BJ (cell line): ENCODE data around the gene ZNF25. TPM values are rescaled to one million over a fixed set of nuclear protein-coding genes. Genes with fewer than 3 reads are reported as not detected.

Experiments
- CTCF ChIA-PET: fragments of 350-600 bp; formaldehyde crosslinking; extraction: SDS; loops from one replicate; lab custom pipeline; 2021; ENCODE audit warnings: antibody characterized with exemption, inconsistent platforms; lab: Yijun Ruan, JAX
- POLR2A ChIA-PET: fragments of 300-600 bp; sonication (Branson Sonifier 250); formaldehyde crosslinking; extraction: SDS; loops from one replicate; lab custom pipeline; 2021; ENCODE audit warnings: antibody characterized with exemption; lab: Charles Lee
- DNase-seq: peaks from one replicate; pipeline ENCODE4 v3.0.0-alpha.2; 2011; ENCODE audit warnings: low read depth
- H3K27me3 ChIP-seq: 2 replicates; pipeline ENCODE4 v1.6.0; 2011; ENCODE audit warnings: low read length; ENCODE audit not compliant: control insufficient read depth, insufficient read depth
- H3K36me3 ChIP-seq: 2 replicates; pipeline ENCODE4 v1.5.1; 2011; ENCODE audit warnings: low read length; ENCODE audit not compliant: control insufficient read depth, insufficient read depth
- H3K4me3 ChIP-seq: 2 replicates; pipeline ENCODE4 v1.5.1; 2011; ENCODE audit warnings: low read depth, mild to moderate bottlenecking, control low read depth, low read length
- polyA plus RNA-seq: library from polyadenylated mRNA; depleted of rRNA; stranded (reverse); fragments of >200 nt; gene quantifications from 2 replicates; pipeline ENCODE4 v1.2.3, GENCODE V29; 2011; rRNA removed
- small RNA-seq: library from RNA; depleted of rRNA; stranded (forward); fragments of <200 nt; gene quantifications from one replicate; pipeline ENCODE3, GENCODE V24; 2012; ENCODE audit warnings: low replicate concordance, low read depth; ENCODE audit not compliant: insufficient read length
- TF ChIP-seq, protein P1 (sequence below): IDR thresholded peaks from 2 replicates; pipeline ENCODE4 v1.5.1; 2011; ENCODE audit warnings: low read depth, mild to moderate bottlenecking, control low read depth, inconsistent platforms, low read length, moderate library complexity; ENCODE audit not compliant: insufficient read depth

Gene ZNF25
- polyA plus RNA-seq, 1 experiment: 5.0 TPM

DNA sequence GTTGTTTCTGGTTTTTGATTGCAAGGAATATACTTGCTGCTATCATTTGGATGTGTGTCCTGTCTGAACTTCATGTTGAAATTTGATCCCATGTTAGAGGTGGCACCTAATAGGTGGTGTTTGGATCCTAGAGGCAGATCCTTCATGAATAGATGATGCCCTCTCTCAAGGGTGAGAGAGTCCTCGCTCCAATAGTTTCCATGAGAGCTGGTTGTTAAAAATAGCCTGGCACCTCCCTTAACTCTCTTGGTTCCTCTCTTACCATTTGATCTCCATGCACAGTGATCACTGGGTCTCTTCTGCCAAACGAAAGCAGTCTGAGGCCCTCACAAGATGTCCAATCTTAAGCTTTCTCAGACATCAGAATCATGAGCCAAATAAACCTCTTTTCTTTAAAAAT lies 70.1 kb downstream of the ZNF25 start:
- no peak for DNase-seq
- TF ChIP-seq, protein P1, sequence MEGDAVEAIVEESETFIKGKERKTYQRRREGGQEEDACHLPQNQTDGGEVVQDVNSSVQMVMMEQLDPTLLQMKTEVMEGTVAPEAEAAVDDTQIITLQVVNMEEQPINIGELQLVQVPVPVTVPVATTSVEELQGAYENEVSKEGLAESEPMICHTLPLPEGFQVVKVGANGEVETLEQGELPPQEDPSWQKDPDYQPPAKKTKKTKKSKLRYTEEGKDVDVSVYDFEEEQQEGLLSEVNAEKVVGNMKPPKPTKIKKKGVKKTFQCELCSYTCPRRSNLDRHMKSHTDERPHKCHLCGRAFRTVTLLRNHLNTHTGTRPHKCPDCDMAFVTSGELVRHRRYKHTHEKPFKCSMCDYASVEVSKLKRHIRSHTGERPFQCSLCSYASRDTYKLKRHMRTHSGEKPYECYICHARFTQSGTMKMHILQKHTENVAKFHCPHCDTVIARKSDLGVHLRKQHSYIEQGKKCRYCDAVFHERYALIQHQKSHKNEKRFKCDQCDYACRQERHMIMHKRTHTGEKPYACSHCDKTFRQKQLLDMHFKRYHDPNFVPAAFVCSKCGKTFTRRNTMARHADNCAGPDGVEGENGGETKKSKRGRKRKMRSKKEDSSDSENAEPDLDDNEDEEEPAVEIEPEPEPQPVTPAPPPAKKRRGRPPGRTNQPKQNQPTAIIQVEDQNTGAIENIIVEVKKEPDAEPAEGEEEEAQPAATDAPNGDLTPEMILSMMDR: no peak
- H3K36me3 ChIP-seq: no peaks in the 10 kb centered on the region
- H3K4me3 ChIP-seq: no peak overlapping the region
- POLR2A ChIA-PET: no interaction called here
- H3K27me3 ChIP-seq: no peaks in the 10 kb centered on the region
- CTCF ChIA-PET: no interaction called here

Small RNAs within 50 kb of the gene (small RNA-seq; reads per million reads assigned to genes)
- gene RF00019: not detected

Other genes starting within 250 kb of the ZNF25 start
- gene ZNF248, start 119.0 kb downstream of the ZNF25 start, polyA plus RNA-seq: 3.4 and 5.8 TPM in 2 replicates
- 3.9 and 7.7 TPM in 2 replicates for gene ZNF33A, start 34.0 kb upstream of the ZNF25 start, polyA plus RNA-seq
- gene ZNF37A, start 117.7 kb upstream of the ZNF25 start, polyA plus RNA-seq: 6.2 and 8.2 TPM in 2 replicates